Fibroblast of skin of abdomen (primary cell): ENCODE data around the gene TPH2. TPM values are rescaled to one million over a fixed set of nuclear protein-coding genes. Genes with fewer than 3 reads are reported as not detected.
A peak's percentile ranks its signal among the peaks of the same experiment; 100 is the strongest.

Experiments
- DNase-seq: peaks from one replicate; pipeline ENCODE4 v3.0.0-alpha.2; 2013
- polyA plus RNA-seq, 2 experiments: library from polyadenylated mRNA; unstranded; fragments of 120-200 nt; gene quantifications; one replicate each; pipeline ENCODE4 v1.2.1, GENCODE V29; 2013; ENCODE audit not compliant: insufficient read length in 2 of 2

Gene TPH2
- not detected for polyA plus RNA-seq (2013, experiment 1 of 2; ENCODE audit: insufficient read length)
- polyA plus RNA-seq (2013, experiment 2 of 2; ENCODE audit: insufficient read length): not detected

DNA sequence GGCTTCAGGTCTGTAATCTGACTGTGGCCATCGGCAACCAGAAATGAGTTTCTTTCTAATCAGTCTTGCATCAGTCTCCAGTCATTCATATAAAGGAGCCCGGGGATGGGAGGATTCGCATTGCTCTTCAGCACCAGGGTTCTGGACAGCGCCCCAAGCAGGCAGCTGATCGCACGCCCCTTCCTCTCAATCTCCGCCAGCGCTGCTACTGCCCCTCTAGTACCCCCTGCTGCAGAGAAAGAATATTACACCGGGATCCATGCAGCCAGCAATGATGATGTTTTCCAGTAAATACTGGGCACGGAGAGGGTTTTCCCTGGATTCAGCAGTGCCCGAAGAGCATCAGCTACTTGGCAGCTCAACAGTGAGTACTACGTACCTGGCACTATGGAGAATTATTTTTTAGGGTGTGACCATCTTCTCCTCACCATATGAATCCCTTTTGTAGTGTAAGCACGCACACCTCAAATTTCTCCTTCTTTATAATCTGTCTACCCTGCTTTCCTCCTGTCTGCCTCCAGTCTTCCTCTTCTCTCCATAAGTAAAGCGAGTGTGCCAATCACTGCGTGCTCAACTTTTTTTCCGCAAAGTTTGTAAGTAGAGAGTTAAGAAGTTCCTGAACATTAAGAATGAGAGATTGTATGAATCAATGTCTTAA, at the start of gene TPH2:
TPH2 (plus strand) TSS at position 118 of the 658 bp plus-strand sequence; CDS start at position 260, 142 bp downstream.
- DNase-seq: peak; percentile 66

DNA sequence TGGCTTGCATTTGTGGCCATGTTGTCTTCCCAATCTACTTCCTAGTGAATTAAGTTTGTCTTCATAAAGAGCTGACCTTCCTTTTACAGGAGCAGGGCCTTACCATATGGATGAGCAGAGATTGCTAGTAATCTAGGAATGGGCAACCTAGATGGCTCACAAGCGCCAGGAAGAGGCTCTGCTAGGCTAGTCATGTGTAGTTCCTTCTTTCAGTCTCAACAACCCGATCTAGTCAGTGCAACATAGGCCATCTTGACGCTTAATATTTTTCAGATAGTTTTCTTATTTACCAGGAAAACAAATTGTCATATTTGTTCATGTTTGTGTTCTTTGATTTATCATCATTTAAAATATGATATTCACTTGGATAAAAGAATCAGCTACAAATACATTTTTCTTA, 48.2 kb upstream of the TPH2 start:
- DNase-seq: no peak

DNA sequence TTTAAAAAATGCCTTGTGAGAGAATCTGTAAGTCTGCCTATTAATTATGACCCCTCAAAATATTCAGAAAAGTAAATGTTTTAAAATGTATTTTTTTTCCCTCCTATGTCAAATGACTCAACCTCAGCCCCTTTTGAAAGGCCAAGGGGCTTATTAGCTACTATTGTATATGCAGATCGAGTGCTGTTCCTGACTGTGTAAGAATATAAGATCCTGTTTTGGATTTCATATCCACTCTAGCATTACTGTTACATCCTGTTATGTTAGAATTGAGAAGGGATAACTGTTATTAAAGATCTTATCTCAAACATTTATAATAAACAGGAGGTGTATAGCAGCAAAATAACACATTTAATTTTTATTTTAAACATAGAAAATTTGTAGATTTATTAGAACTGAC, 46.6 kb upstream of the TPH2 start:
- DNase-seq: no peak

DNA sequence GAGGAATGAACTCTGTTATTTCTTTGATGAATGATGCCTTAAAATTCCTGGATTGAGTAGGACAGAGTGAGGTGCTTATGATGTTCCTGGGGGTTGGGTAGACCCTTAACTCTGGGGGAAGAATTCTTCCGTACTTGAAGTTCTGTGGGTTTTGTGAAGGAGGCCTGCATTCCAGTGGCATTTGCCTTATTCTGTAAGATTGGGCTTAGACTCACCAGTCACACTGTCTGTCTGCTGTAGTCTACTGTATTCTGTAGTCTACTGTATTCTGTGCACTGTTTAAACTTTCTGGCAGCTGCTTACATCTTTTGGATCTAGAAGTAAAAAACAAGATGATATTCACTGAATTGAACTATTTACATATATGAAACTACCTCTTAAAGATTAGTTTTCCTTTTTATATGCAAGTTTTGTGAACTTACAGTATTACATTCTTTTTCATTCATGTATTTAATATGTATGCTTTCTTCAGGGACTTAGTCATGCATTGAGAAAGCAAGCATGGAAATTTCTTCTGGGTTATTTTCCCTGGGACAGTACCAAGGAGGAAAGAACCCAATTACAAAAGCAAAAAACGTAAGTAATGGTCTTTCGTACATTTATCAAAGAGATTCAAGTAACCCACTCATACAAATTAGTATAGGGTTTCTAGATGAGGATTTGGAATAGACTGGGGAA, 42.3 kb upstream of the TPH2 start:
- DNase-seq: peak; percentile 24

DNA sequence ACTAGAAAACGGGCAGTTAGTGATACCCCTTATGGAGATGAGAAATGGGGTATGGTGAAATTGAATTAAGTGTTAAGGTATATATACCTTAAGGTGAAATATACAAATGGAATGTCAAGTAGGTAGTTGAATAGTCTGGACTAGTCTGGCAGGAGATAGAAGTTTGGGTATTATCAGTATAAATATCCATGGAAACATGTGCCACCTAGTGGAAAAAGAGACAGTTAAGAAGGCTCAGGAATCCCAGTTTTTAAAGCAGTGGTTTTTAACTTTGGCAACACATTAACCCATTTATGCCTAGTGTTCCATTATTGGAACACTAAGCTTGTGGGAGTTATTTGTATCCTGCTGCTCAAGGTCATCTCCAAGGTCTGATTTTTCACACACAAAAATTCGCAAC, 38.6 kb upstream of the TPH2 start:
- peak; percentile 4 for DNase-seq

DNA sequence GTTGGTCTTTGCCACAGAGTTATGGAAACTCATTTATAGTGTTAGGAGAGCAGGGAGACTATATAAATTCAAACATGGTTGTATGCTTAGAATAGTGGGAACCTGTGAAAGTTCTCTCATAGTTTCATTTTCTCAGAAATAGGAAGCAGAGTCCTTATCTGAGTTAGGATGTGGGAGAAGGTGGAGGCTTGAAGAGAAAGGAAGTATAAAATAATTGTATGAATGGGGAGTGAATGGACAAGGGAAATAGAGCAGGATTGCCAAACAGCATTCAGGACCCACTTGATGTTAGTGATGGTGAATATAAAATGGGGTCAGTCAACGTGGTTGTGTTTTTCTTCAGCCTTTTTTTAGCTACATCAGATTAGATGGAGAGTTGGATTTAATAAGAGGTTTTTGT, 34.0 kb upstream of the TPH2 start:
- DNase-seq: no peak

DNA sequence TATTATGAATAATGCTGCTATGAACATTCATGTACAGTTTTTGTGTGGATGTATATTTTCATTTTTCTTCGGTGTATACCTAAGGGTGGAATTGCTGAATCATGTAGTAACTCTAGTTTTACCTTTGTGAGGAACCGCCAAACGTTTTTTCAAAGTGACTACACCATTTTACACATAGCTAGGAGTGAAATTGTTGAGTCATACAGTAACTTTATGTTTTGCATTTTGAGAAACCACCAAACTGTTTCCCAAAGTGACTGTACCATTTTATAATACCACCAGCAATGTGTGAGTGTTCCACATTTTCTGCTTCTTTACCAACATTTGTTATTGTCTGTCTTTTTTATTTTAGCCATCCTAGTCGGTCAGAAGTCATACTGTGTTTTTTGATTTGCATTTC, 3.1 kb upstream of the TPH2 start:
- no peak for DNase-seq

DNA sequence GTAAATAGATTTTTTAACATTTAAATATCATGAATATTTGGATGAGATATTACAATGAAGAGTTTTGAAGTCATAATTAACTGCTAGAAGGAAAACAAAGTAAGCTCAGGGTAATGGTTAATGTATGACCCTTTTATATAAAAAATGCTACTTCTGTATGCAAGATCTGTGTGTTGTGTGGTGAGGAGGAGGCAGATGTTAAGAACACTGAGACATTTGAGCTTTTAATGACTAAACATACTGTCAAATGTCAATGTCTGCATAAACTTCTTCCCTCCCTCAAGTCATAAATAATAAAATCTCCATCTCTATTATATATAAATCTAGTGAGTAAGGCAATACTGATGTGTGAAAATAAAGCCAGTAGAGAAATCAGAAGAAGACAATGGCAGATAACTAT, 1.4 kb downstream of the TPH2 start:
- no peak for DNase-seq

DNA sequence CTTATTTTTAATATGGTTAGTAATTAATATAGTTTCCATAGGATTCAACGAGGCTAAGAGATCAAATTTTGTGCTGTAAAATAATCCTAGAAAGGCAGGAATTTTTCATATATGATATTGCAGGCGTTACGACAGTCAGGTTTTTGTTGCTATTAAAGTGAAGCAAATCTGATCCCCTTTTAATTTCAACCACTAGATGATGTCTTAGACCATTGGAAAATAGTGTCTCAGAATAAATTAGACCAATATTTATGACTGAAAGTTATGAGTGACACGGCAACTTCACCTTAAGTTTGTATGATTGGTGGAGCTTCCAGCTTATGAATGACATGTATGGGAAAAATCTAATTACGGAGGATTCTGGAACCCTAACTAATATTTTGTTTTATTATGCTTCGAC, 2.5 kb downstream of the TPH2 start:
- no peak for DNase-seq

DNA sequence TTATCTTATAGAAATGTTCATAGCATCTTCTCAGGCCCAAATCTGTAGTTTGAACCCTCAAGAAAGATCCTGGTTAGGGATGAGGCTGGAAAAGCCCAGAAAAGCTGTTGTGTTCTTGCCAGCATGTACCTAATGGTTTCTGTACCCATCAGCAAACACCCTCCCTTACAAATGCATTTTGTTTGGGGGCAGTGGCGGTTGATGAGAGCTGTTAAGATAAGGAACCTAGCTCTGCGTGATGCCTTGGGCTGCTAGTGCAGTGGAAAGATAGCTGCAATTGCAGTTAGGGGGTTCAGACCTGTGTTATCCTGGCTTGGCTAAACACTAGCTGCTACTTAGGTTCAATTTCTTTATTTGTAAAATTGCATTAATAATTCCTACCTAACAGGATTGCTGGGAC, 3.6 kb downstream of the TPH2 start:
- no peak for DNase-seq

DNA sequence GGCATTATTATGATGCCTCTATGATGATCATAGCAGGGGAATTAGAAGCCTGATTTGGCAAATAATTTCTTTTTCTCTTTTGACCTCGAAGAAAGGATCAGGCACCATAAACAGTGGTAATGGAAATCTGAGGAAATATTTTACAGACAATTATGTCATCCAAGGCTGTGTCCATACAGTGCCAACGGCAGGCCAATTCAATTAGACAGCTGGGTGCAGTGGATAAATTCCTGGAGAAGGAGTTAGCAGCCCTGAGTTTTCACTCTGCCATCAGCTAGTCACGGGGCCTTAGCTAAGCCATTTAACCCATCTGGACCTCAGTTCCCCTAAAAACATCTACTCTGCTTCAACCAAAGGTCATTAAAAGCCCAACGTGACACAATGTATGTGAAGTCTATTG, 4.1 kb downstream of the TPH2 start:
- no peak for DNase-seq

DNA sequence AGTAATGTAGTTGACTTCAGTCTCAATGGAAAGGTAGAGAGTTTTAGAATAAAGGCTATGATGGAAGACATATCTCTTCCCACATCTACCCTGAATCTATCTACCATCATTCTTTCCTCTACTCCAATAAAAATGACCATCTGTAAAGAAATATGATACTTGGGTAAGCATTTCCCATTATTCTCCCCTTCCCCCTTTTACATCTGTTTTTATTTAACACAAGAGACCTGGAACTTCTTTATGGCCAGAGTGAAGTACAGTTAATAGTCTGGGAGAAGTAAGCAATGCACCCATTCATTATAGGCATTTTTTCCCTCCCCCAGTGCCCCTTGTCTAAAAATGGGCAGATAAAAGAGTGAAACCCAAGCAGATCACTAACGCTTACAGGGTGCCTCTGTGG, 6.5 kb downstream of the TPH2 start:
- peak; percentile 20 for DNase-seq

DNA sequence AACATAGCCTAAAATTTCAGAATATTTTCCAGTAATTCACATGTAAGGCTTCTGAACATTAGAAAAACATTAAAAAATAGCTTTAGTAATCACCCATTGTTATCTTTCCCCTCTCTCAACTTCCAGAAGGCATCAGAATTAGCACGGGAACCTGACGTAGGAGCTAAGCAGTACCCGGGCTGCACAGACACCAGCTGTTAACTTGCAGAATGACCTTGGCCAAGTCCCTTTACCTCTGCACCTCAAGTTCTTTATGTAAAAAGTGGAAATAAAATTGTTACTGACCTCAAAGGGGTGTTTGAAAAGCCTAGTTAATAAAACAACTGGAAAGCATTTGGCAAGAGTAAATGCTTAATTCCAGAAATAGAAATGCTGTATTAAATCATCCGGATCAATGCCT, 7.2 kb downstream of the TPH2 start:
- no peak for DNase-seq

DNA sequence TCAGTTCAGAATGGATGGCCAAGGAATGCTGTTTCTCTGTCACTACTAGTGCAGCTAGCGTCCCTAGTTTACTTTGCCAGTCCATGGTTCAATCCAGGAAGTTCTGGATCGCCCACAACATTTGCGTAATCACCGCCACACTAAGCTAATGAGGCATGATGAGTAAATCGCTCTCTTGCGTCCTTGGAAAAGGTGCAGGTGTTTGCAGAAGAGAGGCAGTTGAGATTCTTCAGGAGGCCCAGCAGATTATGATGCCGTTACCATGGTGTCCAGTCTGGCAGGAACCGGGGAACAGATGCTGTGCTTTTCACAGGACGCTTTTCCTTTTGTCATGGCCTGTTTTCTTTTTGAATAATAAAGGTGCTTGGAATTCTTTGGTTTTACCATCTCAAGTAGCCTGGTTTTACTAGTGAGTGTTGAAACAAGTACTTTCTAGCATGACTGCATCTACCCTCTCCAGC, 9.0 kb downstream of the TPH2 start:
- DNase-seq: no peak

DNA sequence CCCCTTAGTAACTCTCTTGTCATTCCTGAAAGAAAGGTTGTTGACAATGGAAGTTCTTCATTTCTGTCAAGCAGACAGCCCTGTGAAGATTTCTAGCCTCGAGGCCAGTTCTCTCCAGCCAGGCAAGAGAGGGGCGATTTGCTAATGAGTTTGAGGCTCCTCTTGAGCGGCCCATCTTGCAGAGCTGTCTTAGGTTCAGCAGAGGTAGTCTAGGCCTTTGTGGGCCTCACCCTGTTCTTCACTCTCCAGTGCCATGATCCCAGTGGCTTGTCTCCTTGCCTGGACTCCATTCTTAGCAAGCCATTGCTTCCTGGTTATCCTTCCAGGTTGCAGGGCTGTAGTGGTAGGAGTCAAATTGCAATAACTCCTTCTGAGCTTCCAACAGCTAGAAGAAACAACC, 9.7 kb downstream of the TPH2 start:
- no peak for DNase-seq

DNA sequence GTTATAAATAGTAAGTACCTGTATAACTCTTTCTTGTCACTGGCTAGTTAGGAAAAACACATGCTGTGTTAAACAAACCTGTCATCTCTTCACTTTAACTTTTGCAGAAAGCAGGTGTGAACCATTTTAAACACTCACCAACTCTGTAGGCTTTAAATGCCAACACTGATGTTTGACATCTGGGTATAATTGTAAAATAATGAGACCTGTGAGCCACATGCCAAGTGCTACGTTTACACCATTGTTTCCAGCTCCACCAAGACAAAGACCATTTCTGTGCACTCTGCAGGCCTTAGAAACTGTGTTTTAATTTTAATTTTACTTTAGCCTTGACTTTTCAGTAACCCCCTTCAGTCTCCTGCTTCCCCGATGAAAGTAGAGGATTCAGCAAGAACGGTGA, 11.0 kb downstream of the TPH2 start:
- no peak for DNase-seq

DNA sequence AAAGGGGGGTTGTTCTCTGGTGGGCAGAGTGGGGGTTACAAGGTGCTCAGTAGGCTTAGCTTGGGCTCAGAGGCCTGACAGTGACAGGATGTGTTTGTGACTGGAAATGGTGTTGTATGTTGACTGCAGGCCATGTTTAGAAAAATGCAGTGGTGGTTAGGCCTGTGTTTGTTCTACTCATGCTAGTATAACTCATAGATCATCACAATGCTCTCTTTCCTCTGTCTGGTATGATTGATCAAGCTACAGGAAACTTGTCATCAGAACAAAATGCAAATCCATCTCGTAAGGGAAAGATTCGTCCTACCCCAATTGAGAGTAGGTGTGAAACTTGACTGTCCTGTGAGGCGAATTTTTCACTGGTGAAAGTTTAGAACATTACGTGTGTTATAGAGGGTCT, 11.8 kb downstream of the TPH2 start:
- DNase-seq: no peak

DNA sequence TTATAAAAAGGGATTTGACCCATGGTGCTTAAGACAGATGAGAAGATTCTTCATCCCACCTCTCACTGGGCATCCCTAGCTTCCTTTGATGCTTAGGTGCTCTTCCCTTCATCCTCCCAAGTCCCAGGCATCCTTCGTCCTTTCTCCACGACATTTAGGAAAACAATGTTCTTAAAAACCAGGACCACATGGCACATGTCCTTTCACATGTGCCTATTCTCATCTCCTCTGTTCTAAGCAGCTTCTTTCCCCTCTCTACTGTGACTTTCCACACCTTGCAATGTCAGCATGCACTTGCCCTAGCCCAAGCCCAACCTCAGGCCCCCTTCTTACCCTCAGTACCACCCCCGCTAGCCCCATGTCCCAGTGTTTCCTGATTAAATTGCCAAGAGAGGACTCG, 12.2 kb downstream of the TPH2 start:
- no peak for DNase-seq

DNA sequence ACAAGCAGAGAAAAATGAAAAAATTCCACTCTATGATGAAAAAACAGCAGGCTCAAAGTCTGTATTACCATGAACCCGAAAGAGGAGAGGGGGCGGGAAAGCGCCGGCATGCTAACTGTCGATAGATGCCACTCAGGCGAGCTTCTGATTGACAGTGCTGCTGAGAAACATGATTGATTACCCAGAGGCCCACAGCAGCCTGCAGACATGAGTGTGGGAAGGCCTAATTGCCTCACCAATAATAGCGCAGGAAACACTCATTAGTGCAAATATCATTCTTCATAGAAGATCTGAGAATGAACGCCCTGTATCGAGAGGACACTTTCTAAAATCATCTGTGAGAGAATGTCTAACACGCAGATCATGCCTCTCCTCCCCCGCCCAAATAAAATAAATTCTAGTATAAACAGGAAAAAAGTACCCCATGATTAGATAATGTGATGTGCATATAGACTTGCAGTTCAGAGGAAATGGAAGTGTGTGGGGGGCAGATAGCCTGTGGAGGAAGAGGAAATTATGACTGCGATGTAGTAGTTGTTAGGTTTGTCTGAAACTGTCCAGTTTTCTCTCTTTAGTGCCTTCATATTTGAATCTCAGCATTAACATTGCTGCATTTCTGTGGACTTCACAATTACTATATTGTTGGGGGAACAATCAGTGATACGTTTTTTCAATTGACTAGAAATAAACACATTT, 15.6 kb downstream of the TPH2 start:
- no peak for DNase-seq

DNA sequence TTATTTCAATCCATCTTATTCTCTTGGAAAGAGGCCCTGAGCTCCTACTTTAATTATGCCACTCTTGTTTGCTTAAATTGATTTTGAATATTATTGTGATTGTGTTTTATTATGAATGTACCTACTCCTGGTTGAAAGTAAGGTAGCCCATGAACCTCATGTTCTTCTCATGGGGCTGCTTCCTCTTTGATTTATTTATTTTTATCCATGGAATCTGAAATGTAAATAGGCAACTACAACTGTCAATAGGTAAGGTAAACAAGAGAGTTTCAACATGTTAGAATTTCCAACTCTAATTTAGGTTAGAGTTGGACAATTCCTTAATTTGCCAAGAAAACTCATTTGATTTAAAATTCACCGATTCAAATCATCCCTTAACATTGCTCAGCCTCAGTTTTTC, 16.2 kb downstream of the TPH2 start:
- no peak for DNase-seq

DNA sequence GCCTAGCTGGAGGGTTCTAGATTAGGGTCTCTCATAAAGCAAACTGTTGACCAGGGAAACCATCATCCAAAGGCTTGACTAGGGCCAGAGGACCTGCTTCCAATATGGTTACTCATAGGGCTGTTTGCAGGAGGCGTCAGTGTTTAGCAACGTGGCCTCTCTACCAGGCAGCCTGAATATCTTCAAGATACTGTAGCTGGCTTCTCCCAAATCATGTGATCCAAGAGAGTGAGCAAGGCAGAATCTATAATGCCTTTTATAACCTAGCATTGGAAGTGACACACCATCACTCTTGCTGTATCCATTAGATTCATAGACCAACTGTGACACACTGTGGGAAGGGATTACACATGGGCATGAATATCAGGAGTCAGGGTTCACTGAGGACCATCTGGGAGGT, 17.3 kb downstream of the TPH2 start:
- peak; percentile 12 for DNase-seq

DNA sequence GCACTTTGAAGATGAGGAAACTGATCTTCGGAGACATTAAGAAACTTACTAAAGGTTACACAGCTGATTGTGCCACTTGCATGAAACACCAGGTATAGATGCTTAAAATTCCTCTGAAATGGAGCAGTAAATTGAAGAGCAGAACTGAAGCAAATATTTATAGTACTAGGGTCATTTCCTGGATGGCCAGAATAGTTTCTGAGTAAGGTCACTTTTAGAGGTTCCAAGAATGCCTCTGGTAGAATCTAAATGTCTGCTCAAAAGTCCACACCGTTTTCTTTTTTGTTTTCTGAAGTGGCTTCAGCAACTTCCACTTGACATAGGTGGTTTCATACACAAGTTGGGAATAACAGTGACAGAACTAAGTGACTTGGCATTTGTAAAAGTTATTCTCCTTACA, 19.4 kb downstream of the TPH2 start:
- DNase-seq: peak; percentile 13

DNA sequence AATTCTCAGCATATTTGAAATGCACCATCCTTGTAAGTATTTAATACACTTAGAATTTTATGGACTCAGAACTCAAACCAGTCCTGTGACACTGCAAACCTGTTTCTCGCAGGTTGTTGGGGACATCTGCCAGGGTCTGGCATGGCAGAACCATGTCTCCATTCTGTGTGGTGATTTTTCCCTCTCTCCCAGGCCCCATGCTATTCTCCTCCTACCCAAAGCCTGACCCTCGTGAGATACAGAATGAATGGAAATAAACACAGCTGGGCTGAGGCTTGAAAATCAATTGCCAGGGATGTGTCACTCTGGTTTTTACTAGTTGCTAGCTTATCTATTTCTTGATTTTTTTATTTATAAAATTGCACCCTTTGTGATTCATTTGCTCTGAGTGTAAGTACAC, 19.8 kb downstream of the TPH2 start:
- no peak for DNase-seq
